GM18870 (cell line): ENCODE measurements around the gene RGS19.

Experiments
- ATAC-seq: cut with Tn5 transposase; IDR thresholded peaks from one replicate; pipeline ENCODE4 v1.9.1; 2021; ENCODE audit warnings: moderate library complexity; ENCODE audit not compliant: unreplicated experiment

RGS19 gene

GRCh38 chr20:64108731-64109681 is 29.7 kb upstream of the RGS19 start:
- no peak for ATAC-seq

GRCh38 chr20:64107736-64108457 is 28.6 kb upstream of the RGS19 start:
- ATAC-seq: no peak

GRCh38 chr20:64106981-64107735 is 27.8 kb upstream of the RGS19 start, which contains the start of gene NPBWR2:
NPBWR2 (minus strand) TSS chr20:64107565; CDS start chr20:64106831, 734 bp downstream.
- no peak for ATAC-seq

GRCh38 chr20:64106435-64106961 is 27.2 kb upstream of the RGS19 start:
- no peak for ATAC-seq

- ATAC-seq: no peak
These were observed 26.6 kb upstream of the RGS19 start for GRCh38 chr20:64105846-64106434.

- ATAC-seq: no peak
These were observed 25.5 kb upstream of the RGS19 start for GRCh38 chr20:64104667-64105451.

GRCh38 chr20:64103871-64104666 is 24.8 kb upstream of the RGS19 start:
- ATAC-seq: no peak

- ATAC-seq: no peak
These were observed 23.5 kb upstream of the RGS19 start for GRCh38 chr20:64102647-64103354.

GRCh38 chr20:64101731-64102621 is 22.7 kb upstream of the RGS19 start:
- no peak for ATAC-seq

- ATAC-seq: no peak
These were observed 21.8 kb upstream of the RGS19 start for GRCh38 chr20:64100946-64101688.

- no peak for ATAC-seq
These were observed 21.2 kb upstream of the RGS19 start for GRCh38 chr20:64100566-64100888.

- ATAC-seq: no peak
These were observed 20.7 kb upstream of the RGS19 start for GRCh38 chr20:64099880-64100565.

GRCh38 chr20:64099086-64099786 is 19.9 kb upstream of the RGS19 start:
- ATAC-seq: no peak

GRCh38 chr20:64098471-64099013 is 19.2 kb upstream of the RGS19 start:
- no peak for ATAC-seq

- no peak for ATAC-seq
These were observed 17.2 kb upstream of the RGS19 start for GRCh38 chr20:64096535-64096934.
